ENCODE data around the gene CARMIL1.
"Not testable (repeated sequence)": the region's sequence is repeated elsewhere in the genome, so short reads cannot be mapped to it uniquely, and the experiment has no call there.

Gene CARMIL1

DNA sequence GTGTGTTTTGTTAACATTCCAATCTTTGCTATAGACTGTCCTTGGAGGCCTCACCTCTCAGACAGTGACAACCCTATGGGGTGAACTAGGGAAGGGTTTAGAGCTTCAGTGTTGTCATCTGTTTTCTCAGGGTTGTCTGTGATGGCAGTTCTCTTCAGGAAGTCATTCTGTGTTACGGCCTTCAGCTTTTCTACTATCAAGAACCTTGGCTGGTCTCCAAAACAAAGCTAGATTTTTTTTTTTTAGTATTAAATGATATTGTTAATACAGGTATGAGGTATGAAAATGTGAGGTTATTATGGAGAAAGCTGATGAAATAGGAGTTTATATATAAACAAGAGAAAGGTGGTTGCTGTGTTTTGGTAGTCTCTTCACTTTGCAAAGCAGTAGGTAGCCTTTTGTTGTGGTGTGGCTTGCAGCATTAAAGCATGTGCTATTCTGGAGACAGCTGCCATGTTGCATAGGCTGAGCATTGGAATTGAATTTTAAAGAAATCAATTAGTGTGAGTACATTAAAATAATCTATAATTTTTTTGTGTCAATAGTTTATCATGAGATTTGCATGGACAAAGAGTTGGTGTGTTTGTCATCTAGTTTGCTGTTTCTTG lies 162.6 kb downstream of the CARMIL1 start:
- TF ChIP-seq, protein P1, sequence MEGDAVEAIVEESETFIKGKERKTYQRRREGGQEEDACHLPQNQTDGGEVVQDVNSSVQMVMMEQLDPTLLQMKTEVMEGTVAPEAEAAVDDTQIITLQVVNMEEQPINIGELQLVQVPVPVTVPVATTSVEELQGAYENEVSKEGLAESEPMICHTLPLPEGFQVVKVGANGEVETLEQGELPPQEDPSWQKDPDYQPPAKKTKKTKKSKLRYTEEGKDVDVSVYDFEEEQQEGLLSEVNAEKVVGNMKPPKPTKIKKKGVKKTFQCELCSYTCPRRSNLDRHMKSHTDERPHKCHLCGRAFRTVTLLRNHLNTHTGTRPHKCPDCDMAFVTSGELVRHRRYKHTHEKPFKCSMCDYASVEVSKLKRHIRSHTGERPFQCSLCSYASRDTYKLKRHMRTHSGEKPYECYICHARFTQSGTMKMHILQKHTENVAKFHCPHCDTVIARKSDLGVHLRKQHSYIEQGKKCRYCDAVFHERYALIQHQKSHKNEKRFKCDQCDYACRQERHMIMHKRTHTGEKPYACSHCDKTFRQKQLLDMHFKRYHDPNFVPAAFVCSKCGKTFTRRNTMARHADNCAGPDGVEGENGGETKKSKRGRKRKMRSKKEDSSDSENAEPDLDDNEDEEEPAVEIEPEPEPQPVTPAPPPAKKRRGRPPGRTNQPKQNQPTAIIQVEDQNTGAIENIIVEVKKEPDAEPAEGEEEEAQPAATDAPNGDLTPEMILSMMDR (IDR thresholded peaks at IDR 0.05; ENCODE audit: low read depth, low read length), result no peak
- TF ChIP-seq EZH2phosphoT487 (IDR thresholded peaks at IDR 0.05; ENCODE audit: low read depth), result no peak
- H2AFZ ChIP-seq (ENCODE audit: low read depth, low read length), result no peak overlapping the region
- peaks cover 2% of the 10 kb centered on the region for H3K4me1 ChIP-seq (ENCODE audit: low read length)
- H3K36me3 ChIP-seq (replicated peaks; ENCODE audit: low read depth, low read length), result no peaks in the 10 kb centered on the region
- H3K9ac ChIP-seq (ENCODE audit: low read length), result no peak overlapping the region
- no peak overlapping the region for H3K4me2 ChIP-seq (ENCODE audit: low read length)
- H4K20me1 ChIP-seq (ENCODE audit: insufficient read depth, low read length), result no peaks in the 10 kb centered on the region
- H3K79me2 ChIP-seq (ENCODE audit: low read length), result no peaks in the 10 kb centered on the region
- no peaks in the 10 kb centered on the region for H3K27me3 ChIP-seq (ENCODE audit: low read depth, low read length)
- H3K27ac ChIP-seq (ENCODE audit: low read length), result no peak overlapping the region
- H3K4me3 ChIP-seq (ENCODE audit: low read length), result no peak overlapping the region
- no peaks in the 10 kb centered on the region for H3K9me3 ChIP-seq (ENCODE audit: insufficient read depth, low read length)

DNA sequence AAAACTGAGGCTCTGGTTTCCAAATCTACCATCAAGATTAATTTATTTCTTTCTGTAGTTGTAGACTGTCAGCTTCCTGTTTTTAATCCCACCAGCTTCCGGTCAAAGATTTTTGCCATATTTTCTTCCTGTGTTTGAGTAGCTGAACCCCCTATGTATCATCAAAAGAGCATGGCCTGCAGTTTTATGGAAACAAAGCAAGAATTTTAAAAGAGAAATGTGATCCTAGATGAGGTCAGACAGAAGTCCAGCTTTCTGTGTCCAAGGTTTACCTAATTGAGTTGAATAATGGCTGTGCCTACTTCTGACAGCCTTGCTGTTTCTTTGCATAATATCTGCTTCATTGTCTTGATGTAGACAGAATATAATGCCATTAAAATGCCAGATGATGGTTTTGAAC lies 163.7 kb downstream of the CARMIL1 start:
- H3K27me3 ChIP-seq (ENCODE audit: low read depth, low read length), result no peaks in the 10 kb centered on the region
- H3K27ac ChIP-seq (ENCODE audit: low read length), result no peak overlapping the region
- H3K4me3 ChIP-seq (ENCODE audit: low read length), result no peak overlapping the region
- H2AFZ ChIP-seq (ENCODE audit: low read depth, low read length), result no peak overlapping the region
- no peaks in the 10 kb centered on the region for H4K20me1 ChIP-seq (ENCODE audit: insufficient read depth, low read length)
- H3K36me3 ChIP-seq (replicated peaks; ENCODE audit: low read depth, low read length), result no peaks in the 10 kb centered on the region
- H3K9me3 ChIP-seq (ENCODE audit: insufficient read depth, low read length), result no peaks in the 10 kb centered on the region
- peaks cover 8% of the 10 kb centered on the region for H3K4me1 ChIP-seq (ENCODE audit: low read length)
- no peak for TF ChIP-seq EZH2phosphoT487 (IDR thresholded peaks at IDR 0.05; ENCODE audit: low read depth)
- TF ChIP-seq, protein P1 (IDR thresholded peaks at IDR 0.05; ENCODE audit: low read depth, low read length), result no peak
- H3K9ac ChIP-seq (ENCODE audit: low read length), result no peak overlapping the region
- no peaks in the 10 kb centered on the region for H3K79me2 ChIP-seq (ENCODE audit: low read length)
- no peak overlapping the region for H3K4me2 ChIP-seq (ENCODE audit: low read length)

DNA sequence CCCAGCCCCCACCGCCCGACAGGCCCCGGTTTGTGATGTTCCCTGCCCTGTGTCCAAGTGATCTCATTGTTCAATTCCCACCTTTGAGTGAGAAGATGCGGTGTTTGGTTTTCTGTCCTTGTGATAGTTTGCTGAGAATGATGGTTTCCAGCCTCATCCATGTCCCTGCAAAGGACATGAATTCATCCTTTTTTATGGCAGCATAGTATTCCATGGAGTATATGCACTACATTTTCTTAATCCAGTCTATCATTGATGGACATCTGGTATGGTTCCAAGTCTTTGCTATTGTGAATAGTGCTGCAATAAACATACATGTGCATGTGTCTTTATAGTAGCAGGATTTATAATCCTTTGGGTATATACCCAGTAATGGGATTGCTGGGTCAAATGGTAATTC lies 165.3 kb downstream of the CARMIL1 start:
- H3K9ac ChIP-seq (ENCODE audit: low read length); H3K36me3 ChIP-seq (replicated peaks; ENCODE audit: low read depth, low read length); H3K27me3 ChIP-seq (ENCODE audit: low read depth, low read length); H2AFZ ChIP-seq (ENCODE audit: low read depth, low read length); H3K4me3 ChIP-seq (ENCODE audit: low read length); H3K9me3 ChIP-seq (ENCODE audit: insufficient read depth, low read length); H3K27ac ChIP-seq (ENCODE audit: low read length); H3K4me1 ChIP-seq (ENCODE audit: low read length); H4K20me1 ChIP-seq (ENCODE audit: insufficient read depth, low read length); H3K4me2 ChIP-seq (ENCODE audit: low read length); H3K79me2 ChIP-seq (ENCODE audit: low read length): not testable (repeated sequence)

DNA sequence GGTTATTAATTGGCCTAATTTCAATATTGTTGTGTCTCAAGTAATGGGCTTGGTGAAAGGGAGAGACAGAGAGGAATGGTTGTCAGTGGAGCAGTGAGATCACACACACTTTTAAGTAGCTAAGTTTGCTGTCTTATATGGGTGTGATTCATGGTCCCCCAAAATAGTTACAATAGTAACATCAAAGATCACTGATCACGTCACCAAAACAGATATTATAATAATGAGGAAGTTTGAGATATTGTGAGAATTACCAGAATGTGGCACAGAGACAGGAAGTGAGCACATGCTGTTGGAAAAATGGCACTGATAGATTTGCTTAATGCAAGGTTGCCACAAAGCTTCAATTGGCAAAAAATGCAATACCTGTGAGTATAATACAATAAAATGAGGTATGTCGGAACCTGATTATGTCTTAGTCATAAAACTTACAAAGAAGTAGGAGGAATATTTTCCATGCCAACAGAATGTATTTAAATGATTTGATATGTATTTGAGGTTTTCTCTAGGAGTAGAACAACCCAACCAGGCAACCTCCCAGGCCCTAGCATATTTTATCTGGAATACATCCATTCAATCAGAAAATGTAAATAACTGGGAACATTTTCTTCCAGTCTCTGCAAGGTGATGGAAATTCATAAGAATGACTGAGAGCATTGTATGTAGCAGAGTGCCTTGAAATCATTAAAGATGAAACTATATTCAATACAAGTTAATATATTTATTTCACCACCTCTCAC lies 167.8 kb downstream of the CARMIL1 start:
- Histone ChIP-seq H3K9me3 (ENCODE audit: insufficient read depth, low read length) (no peaks in the 10 kb centered on the region), H3K36me3 (replicated peaks; ENCODE audit: low read depth, low read length) (no peaks in the 10 kb centered on the region), H3K79me2 (ENCODE audit: low read length) (no peaks in the 10 kb centered on the region), H3K9ac (ENCODE audit: low read length) (no peak overlapping the region), H3K27ac (ENCODE audit: low read length) (no peak overlapping the region), H2AFZ (ENCODE audit: low read depth, low read length) (no peak overlapping the region), H4K20me1 (ENCODE audit: insufficient read depth, low read length) (no peaks in the 10 kb centered on the region), H3K4me1 (ENCODE audit: low read length) (peaks cover 9% of the 10 kb centered on the region), H3K27me3 (ENCODE audit: low read depth, low read length) (no peaks in the 10 kb centered on the region), H3K4me2 (ENCODE audit: low read length) (no peak overlapping the region), H3K4me3 (ENCODE audit: low read length) (no peak overlapping the region)
- no peak for TF ChIP-seq EZH2phosphoT487 (IDR thresholded peaks at IDR 0.05; ENCODE audit: low read depth)
- TF ChIP-seq, protein P1 (IDR thresholded peaks at IDR 0.05; ENCODE audit: low read depth, low read length), result no peak
